GM18511 (cell line): Measurements from ENCODE around the gene ITGA2.
"Not testable (repeated sequence)": the region's sequence is repeated elsewhere in the genome, so short reads cannot be mapped to it uniquely, and the experiment has no call there.

Source experiments
- ATAC-seq: cut with Tn5 transposase; IDR thresholded peaks from one replicate; pipeline ENCODE4 v1.9.1; 2021; ENCODE audit warnings: mild to moderate bottlenecking, moderate library complexity; ENCODE audit not compliant: unreplicated experiment

ITGA2 gene

GRCh38 chr5:52989025-52989780, at the start of gene ITGA2:
TSS of gene ITGA2 (plus strand) at chr5:52989352. CDS start at chr5:52989469, 117 bp downstream.
- peak; percentile 73 for ATAC-seq

DNA sequence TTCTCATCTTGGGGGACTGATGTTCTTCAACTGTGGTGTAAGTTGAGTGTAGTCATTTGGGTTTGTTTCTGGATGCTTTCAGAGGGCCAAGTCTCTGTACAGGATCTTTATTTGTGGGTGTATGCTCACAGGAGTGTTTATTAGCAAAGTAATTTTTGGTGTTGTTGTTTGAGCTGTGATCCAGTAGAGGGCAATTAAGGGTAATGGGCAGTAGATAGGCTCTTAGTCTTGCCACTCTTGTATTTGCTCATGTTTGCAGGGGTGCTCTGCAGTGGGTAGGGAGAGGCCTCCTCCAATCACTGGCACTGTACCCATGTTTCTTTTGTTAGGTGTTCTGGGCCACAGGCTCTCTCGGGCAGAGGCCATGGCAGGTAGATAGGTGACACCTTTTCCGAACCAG, 45.9 kb upstream of the ITGA2 start:
- ATAC-seq = peak; percentile 62

- no peak for ATAC-seq
Observed at GRCh38 chr5:52943808-52944207, 45.3 kb upstream of the ITGA2 start.

DNA sequence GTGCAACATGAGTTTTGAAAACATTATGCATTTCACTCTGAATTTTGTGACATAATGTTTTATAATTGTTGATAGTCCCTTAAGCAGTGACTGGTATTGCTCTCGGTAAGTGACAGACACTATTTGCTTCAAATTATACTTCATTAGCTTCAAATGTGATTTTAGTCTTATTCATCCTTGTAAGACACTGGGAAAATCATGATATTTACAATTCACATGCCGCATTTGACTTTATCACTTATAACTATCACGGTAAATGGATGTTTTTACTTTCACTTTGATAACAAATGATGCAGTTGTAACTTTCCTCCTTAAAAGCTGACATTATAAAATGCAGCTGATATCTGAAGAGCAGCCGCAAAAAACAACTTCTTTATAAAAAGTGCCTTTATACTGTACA, 44.1 kb upstream of the ITGA2 start:
- ATAC-seq = no peak

GRCh38 chr5:52947208-52947607, 41.9 kb upstream of the ITGA2 start:
- no peak for ATAC-seq

DNA sequence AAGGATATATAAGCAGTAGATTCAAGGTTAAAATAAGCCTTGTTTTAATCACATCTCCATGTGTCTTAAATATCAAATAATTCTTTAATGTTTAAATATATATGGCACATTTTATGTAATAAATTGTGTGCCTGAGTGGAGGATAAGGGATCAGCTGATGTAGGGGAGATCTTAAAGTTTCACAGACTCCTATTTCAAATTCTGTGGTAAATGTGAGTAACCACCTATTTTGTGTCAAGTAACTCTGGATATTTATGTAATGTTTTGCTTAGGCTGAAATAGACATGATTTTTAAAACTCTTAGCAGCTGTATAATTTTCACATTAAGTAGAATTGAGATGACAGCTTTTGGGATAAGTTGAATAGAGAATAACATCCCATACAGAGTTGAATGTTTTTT, 41.3 kb upstream of the ITGA2 start:
- ATAC-seq = no peak

DNA sequence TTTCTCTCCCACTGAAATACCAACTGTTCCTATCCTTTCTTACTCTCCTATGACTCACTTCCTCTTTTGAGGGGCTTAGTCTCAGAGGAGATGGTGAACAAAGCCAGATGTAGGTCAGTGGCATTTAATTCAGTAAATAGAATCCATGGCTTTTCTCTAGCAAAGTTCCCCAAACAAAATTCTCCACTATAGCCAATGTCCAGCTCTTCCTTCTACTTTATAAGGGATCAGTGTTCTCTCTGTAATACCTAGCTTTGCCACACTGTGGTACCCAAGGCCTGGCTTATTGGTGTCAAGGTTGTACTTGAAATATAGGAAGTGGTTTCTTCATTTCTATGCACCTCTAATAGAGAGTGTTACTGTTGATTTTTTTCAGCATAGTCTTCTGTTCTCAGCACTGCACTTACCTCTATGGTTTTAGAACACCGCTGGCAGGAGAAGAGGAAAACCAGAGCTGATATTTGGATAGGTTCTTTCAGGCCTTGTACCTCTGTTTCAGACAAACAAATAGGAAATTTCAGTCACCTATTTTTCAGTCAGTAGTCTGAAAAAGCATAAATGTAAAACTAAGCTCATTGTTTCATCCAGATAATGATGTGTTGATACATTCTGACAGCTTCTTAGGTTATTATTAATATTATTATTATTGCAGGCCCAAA, 40.6 kb upstream of the ITGA2 start:
- peak; percentile 98 for ATAC-seq

DNA sequence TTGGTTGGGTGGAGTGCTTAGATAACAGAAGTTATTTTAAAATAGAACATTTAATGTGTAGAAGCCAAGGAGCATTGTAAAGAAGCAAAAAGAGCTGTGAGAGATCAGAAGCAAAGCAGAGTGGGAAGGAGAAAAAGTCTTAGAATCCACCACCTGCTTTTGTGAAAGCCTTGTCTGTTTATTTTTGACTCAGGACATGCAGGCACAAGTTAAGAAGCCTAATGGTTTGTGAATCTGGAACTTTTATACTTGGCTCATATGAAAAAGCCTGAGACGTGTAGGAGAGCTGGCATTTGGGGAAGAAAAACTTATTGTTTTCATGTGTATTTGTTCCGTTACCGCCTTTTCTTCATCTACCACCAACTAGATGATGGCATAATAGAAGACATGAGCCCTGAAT, 38.5 kb upstream of the ITGA2 start:
- ATAC-seq = no peak

DNA sequence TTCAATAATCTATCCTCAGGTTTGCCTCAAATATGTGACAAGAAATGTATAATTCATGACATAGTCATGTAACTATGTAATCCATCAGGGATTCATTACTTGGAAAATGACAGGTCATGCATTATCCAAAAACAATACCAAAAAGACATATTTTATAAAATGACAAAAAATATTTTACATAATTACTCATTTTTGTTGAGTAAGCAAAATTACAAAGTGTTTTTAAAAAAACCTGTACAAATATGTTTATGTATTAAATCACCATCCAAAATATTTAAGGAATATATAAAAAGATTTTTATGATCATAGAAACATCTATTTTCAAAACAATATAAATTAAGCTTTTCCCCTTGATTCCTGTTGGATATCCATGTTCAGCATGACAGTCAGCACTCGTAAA, 36.7 kb upstream of the ITGA2 start:
- no peak for ATAC-seq

GRCh38 chr5:52956014-52956413, 33.1 kb upstream of the ITGA2 start:
- no peak for ATAC-seq

DNA sequence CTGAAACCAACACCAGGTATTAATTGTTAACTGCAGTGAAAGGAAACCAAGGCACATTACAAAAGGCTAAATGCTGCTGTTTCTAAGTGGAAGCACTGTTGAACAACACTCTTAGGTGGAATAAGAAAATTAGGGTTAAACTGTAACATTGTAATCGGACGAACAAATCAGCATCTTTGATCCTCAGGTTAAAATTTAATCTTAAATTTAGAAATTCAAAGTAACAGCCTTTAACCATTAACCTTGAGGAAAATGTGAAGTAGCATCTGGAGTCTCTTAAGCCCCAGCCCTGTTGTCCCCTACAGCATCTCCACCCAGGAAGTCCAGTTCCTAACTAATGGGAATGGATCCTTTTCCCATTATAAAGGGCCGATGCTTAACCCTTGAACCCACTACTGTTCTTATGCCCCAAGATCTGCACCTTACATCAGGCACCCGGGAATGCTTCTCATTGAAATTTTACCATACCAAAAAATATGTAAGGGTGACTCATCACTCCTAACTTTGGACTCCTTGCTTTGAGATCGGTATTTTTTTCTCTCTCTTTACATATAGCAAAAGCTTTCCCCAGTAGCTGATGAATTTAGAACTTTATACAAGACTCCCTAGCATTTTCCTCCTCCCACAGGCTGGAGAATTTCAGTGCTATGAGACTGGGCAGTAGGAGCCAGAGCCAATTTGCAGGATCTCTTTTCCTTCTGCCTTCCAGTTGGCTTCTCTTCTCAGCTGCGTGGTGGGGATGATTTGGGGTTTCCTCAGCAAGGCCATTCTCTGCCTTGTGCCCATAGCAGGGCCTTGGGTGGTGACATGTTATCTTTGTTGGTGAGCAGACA, 32.0 kb upstream of the ITGA2 start:
- no peak for ATAC-seq

- no peak for ATAC-seq
Observed at GRCh38 chr5:52961274-52961681, 27.9 kb upstream of the ITGA2 start.

DNA sequence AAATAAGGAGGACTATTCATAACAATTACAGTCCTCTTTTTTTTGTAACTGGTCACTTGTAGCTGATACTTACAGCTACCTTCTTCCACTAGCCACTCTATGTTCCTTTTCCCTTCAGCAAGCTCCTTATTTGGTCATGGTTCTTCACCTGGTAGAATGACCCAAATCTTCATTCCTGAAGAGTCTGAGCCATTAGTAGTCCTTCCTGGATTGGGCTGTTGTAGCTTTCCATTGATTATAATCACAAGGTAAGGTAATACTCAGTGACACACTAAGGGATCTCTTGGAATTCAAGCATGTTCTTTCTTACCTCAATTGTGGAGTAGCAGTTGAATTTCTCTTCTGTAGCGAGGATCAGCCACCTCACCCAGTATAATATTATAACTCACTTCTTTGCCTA, 25.5 kb upstream of the ITGA2 start:
- ATAC-seq = no peak

- no peak for ATAC-seq
Observed at GRCh38 chr5:52964138-52964537, 25.0 kb upstream of the ITGA2 start.

GRCh38 chr5:52976157-52976556, 13.0 kb upstream of the ITGA2 start:
- not testable (repeated sequence) for ATAC-seq

GRCh38 chr5:52977264-52977897, 11.8 kb upstream of the ITGA2 start:
- ATAC-seq = no peak

DNA sequence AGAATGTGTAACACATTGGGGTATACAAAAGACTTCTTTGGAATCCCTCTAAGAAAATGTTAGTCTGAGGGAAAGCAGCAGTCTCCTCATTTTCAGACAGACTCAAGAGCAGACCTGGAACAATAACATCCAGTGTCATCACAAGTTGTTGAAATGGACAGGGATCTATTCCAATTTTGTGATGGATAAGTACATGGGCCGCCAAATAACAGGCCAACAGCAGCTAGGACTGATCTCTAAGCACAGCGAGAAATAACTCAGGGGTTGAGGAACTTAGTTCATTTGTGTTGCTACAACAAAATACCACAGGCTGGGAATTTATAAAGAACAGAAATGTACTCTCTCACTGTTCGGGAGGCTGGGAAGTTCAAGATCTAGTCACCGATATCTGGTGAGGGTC, 7.6 kb upstream of the ITGA2 start:
- ATAC-seq = no peak

GRCh38 chr5:52983731-52984636, 5.2 kb upstream of the ITGA2 start:
- no peak for ATAC-seq

- no peak for ATAC-seq
Observed at GRCh38 chr5:52985306-52985705, 3.8 kb upstream of the ITGA2 start.

- ATAC-seq = no peak
Observed at GRCh38 chr5:52987711-52988331, 1.3 kb upstream of the ITGA2 start.
